ENCODE measurements around the gene LHFPL3.

DNA sequence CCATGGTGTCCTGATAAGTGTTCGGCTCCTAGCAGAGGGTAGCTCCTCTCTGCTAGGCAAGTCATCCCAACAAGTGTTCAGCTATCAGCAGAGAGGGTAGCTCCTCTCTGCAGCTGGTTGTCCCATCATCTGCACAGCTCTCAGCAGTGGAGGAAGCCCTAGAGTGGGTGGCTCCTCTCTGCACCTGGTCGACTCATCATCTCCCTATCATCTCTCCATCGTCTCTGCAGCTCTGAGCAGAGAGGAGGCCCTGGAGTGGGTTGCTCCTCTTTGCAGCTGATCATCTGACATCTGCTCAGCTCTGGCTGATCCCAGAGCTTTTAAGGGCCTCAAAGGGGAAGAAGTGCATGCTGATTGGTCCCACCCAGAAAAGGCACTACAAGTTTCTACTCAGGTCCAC is 485.7 kb downstream of the LHFPL3 start:
- TF ChIP-seq, protein P1, sequence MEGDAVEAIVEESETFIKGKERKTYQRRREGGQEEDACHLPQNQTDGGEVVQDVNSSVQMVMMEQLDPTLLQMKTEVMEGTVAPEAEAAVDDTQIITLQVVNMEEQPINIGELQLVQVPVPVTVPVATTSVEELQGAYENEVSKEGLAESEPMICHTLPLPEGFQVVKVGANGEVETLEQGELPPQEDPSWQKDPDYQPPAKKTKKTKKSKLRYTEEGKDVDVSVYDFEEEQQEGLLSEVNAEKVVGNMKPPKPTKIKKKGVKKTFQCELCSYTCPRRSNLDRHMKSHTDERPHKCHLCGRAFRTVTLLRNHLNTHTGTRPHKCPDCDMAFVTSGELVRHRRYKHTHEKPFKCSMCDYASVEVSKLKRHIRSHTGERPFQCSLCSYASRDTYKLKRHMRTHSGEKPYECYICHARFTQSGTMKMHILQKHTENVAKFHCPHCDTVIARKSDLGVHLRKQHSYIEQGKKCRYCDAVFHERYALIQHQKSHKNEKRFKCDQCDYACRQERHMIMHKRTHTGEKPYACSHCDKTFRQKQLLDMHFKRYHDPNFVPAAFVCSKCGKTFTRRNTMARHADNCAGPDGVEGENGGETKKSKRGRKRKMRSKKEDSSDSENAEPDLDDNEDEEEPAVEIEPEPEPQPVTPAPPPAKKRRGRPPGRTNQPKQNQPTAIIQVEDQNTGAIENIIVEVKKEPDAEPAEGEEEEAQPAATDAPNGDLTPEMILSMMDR (IDR thresholded peaks at IDR 0.05 in 4 of 5, conservative IDR thresholded peaks at IDR 0.05 in 1 of 5): no peak
- TF ChIP-seq POLR2A (IDR thresholded peaks at IDR 0.05): no peak
